GM18870 (cell line): ENCODE measurements around the gene CISH.
A peak's percentile ranks its signal among the peaks of the same experiment; 100 is the strongest.

Source experiments
- ATAC-seq: cut with Tn5 transposase; IDR thresholded peaks from one replicate; pipeline ENCODE4 v1.9.1; 2021; ENCODE audit warnings: moderate library complexity; ENCODE audit not compliant: unreplicated experiment

The CISH gene

DNA sequence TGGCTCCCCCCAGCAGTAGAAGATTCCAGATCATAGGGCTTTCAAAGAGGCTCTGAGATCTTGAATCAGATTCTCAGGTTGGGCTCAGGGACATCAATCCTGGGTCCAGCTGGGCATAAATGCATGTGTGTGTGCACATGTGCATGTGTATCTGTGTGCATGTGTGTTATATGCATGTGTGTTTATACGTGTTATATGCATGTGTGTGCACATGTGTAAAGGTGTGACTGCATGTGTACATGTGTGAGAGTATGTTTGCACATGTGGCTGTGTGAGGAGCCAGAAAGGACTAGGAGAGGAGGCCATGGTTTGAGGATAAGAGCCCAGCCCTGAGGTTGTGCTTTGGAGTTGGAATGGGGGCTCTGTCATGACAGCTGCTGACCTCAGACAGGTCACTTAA lies 3.6 kb upstream of the CISH start:
- ATAC-seq: no peak

DNA sequence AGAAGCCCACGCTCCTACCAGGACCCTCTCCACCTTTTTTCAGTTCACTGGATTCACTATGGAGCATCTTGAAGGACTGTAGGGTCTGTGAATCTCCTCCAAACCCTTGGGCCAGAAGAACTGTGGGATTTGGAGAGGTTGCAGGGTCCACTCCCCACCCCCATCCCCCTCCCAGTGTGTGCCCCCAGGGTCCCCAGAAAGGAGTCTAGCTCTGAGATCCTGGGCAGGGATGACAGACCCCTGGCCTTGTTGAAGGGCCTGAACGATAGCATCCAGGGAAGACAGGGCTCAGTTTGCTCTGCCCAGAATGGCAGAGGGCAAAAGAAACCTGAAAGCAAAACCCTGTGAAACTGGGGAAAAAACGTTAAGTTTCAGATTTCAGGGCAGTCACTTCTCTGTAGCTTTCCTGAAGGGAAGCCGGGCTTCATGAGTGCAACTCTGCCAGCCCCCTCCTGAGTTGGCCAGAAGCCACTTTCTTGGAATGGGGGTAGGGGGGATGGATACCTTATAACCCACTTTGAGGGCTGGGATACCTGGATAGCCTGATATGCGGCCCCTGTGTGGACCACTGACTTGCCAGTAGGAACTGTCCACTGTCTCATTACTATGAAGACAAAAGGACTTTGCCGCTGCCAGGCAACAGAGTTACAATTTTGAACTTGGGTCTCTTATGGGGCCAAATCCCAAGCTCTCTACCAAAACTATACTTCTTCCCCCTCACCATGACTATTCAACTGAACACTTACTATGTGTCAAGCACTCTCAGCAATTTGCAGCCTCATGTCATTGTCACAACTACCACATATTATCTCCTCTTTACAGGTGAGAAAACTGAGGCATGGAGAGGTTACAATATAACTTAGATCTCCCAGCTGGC lies 1.6 kb upstream of the CISH start:
- ATAC-seq: no peak

DNA sequence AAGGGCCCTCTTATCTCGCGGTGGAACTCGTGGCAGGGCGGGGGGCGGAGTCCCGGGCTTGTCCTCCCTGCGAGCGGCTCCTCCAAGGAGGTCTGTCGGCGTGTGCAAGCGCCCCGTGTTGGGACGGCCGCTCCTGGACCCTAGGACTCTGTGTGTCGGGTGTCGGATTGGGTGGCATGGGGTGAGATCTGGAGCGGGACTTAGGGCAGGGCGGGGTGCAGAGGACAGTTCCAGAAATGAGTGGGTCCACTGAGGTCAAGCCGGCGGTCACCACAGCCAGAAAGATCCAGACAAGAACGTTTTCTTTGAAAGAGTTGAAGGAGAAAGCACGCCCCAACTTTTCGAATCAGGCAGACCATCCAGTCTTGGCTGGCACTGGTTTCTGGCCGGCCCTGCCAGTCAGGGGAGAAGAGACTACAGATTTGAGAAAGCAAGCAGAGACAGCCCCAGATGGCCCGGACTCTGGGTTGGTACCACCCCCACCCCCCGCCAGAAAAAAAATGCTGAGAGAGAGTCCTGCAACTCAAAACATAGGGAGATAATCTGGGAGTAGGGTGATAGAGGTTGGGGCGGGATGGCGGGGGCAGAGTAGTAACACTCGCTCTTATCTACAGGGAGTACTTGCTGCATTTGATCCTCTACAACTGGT lies 784 bp upstream of the CISH start:
- peak; percentile 13 for ATAC-seq

DNA sequence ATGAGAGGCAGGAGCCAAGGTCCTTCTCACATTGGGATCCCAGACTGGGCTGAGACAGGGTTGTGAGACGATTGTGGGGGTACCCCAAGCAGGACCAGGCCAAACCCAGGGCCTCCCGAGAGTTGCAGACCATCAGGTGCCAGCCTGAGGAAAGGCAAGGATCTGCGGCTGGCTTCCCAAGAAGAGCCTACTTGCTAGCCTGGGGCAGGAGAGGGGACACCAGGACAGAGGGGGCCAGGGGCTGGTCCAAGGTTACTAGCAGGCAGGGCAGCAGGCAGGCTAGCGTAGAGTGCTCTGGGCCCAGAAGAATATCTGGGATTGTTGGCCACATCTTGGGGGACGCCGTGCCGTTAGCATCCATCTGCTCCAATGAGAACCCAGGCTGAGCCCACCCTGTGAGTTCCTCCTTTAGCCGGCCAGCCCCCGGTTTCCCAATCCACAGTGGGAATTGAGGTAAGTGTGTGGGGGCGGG lies 546 bp downstream of the CISH start:
- ATAC-seq: no peak

DNA sequence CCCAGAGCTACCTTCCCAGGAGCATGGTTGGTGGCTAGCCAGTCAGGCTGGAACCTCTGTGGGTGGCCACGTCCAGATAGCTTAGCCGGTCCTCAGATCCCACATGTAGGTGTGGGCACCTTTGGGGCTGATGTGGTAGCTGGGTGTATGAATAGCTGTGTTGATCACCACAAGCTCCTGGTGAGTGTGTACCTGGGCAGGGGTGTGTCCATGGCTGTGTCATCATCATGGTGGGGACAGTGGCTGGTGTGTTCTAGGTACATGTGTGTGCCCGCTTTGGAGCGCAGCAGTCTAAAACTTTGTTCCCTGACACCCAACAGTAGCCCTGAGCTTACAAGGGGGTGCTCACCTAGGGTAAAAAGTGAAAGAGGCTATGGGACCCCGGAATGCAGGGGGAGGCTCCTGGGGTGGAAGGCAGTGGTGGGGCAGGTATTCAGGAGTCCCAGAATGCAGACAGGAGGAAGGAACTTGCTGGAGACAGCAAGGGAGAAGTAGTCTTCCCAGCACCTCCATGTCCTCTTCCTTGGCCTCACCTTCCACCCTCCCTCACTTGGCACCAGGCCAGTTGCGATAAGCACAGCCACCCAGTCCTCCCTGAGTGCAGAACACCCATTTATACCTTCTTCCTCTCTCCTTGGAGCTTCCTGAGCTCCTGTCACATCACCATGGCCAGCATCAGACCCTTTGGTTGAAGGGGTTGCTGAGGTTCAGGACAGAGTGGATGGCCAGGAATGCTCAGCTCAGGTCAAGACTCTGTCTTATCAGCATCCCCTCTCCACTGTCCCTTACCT lies 1.2 kb downstream of the CISH start:
- ATAC-seq: no peak

DNA sequence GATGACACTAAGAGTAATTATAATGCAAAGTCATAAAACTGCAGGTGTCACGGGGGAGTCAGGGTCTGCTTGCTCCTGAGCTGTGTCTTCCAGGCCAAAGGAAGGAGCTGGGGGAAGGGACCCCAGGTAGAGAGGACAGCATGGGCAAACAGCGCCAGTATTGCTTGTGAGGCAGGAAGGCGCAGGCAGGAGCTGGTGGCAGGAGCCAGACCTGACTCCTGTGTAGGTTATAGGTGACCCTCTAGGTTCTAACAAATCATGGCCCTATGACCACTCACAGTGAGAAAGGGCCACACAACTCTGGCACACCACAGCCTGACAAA lies 1.9 kb downstream of the CISH start:
- no peak for ATAC-seq

DNA sequence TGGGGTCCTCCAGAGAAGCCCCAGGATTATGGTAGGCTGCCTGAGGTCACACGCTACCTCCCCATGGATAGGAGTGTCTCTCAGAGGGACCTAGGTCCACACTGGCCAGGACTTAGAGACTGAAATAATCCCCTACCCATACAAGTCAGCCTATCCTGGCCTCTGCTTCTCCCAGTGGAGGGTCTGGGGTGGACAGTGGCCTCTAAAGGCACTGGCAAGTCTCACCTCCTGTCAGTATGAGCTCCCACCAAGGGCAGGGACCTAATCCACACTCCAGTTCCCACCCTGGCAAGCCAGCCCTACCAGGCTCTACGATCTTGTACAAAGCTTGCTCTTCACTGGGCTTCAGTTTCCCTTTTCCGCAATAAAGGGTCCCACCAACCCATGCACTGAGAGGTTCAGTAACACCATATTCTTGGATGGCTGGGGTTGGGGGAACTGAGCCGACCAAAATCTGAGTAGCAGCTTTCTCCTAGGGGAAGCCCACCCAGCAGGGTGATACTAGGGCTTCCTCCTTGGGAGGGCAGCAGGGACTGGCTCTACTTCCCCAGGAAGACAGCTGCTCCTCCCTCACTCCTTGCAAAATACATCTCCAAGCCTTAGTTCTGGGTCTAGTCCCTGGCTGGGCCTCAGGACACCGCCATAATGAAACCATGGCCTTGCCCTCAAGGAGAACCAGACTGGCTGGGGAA lies 2.4 kb downstream of the CISH start:
- ATAC-seq: no peak

DNA sequence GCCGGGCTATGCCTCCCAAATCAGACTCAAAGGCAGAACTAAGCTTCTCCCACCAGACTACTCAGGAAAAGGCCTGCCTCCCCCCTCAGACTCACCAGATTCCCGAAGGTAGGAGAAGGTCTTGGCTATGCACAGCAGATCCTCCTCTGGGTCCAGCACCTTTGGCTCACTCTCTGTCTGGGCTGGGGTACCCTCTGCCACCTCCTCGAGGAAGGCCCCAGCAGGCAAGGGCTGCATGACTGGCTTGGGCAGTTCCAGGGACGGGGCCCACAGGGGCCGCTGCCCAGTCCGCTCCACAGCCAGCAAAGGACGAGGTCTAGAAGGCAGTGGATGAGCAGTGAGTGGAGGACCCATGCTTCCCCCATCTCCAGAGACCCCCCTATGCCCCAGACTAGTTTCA lies 3.3 kb downstream of the CISH start:
- ATAC-seq: no peak

DNA sequence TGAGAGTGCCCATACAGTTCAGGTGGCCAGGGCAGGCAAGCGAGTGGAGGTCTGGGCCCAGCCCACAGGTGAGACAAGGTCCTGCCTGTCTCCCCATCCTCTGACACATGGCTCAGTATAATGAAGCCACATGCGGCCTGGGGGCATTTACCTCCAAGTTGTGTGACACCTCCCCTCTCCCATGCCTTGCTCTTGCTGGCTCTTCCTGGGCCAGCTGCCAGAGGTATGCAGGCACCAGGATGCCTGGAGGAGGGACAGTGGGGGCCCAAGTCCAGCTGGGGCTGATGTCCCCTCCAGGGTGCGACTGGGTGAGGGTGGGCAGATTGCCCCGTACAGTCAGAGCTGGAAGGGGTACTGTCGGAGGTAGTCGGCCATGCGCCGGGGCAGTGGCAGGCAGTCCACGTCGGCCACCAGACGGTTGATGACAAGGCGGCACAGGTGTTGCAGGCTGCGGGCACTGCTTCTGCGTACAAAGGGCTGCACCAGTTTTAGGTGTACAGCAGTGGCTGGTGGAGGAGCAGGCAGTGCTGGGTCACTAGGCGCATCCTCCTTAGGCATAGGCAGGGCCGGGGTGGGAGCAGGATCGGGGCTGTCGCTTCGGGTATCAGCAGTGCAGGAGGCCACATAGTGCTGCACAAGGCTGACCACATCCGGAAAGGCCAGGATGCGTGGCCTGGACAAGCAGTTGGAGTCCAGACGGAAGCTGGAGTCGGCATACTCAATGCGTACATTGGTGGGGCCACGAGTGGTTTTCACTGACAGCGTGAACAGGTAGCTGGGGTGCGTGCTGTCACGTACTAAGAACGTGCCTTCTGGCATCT lies 4.1 kb downstream of the CISH start:
- ATAC-seq: no peak

DNA sequence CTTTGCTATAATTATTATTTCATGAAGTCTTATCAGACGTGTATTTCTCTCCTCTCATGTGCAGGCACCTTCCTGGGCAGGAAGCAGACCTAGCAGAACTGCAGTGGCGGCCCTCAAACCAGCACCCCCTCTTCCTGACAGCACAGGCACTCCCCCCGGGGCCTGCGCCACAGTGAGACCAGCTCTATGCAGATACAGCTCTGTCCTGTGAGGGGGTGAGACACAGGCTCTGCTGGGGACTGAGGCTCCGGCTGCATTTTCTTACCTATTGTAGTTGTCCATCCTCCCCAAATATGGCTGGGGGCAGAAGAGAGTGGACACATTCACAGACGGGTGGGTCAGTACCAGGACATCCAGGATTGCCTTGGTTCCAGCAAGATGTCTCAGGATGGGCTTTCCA lies 5.0 kb downstream of the CISH start:
- ATAC-seq: no peak

DNA sequence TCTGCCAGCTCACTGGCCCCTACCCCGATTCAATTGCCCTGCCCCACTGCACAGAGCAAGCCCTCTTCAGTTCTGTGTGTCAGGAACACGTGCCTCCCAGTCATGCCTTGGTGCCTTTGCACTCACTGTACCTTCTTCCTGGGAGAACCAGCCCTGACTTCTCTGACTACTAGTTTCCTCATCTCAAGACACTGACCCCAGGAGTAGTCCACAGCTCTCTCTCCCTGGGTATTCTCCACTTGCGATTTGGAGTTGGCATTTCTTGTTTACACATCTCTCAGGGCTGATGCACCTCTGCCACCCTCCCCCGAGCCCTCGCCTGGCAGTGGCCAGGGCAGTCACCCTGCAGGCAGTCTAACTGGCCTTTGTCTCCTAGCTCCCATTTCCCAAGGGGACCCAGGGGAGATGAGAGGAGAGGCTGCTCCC lies 5.7 kb downstream of the CISH start:
- no peak for ATAC-seq

DNA sequence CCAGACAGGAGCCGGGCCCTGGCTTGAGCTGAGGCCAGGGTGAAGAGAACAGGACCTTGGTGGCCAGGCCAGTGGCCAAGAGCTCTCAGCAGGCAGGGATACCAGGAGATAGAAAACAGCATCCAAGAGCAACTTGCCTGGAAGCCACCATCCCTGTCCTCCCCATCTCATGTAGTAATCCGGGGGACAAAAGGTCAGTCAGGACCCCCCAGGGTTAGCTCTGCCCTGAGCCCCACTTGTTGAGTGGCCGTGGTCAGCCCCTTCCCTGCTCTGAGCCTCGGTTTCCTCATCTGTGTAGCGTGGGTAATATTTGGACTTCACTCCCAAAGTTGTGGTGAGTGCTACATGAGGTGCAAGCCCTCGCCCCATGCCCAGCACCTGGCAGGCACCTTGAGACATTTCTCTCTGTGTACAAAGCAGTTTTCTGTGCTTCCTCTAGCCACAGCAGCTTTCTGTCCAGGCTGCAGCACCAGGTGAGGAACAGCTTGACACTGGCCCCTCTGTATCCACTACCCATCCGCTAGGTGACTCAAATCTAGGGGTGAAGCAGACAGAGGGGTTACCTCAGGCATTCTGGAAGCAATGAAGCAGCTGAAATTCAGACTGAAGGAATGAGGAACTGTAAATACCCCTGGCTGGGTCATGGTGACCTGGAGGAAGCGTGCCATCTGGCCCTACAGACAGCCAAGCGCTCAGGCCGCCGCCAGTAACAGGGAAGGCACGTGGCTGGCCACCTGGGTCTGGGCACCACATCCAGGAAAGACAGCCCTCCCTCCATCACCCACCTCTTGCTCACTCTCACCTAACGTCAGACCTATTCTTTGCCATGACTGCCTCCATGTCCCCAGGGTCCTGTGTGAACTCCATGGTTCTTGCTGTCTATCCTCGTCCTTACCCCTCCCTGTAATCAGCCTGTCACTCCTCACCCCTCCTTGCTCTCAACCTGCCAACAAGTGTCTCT lies 6.7 kb downstream of the CISH start:
- no peak for ATAC-seq

DNA sequence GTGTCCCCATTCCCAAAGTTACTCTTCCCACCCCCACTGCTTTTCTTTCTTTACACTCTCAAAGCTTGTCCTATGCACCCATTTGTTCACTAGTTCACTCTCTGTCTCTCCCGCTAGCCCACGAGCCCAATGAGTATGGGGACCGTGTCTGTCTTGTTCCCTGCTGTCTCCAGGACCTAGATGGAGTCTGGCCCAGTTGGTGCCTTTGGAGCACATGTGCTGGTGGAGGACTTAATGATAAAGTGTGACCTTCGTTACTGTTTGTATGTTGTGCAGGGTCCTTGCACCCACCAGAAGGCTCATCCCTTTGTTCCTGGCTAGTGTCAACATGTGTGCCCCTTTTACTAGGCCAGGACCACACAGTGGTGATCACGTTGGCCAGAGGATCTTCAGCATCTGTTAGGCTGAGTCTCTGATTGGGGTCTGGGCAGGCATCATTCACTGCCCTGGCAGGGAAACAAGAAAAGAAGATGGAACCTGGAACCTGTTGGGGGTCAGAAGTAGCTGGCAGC lies 7.4 kb downstream of the CISH start:
- no peak for ATAC-seq

DNA sequence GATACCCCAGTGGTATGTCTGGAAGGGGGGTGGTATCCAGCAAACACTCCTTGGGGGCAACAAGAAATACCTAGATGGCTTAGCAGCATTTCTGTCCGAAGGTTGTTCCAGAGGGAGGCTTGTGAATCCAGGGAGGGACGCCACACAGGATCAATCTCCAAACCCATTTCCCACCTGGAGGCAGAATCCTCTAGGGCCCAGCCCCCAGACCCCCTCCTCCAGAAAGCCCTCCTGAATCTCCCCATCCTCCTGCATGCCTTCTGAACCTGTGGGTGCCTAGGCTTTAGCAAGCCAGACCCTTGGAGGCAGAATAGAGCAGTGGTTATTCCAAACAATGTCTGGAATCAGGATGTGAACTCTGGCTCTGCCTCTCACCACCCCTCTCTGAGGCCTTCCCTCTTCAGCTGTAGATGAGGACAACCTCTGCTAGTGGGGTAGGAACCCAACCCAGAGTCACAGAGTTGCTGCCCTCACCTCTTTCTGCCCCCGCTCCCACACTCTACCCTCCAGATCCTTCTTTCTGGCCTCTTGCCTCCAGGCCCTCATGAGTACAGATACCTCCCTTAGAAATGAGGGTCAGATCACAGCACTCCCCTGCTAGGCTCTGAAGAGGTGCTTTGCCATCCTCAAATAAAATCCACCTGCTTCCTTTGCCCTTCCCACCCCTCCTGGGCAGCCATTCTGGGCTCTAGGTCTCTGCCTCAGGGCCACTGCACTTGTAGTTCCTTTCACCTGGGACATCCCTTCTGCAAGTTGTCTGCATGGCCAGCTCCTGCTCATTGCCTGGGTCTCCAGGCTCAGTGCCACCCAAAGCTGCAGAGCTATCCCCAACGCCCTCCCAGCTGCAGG lies 8.1 kb downstream of the CISH start:
- no peak for ATAC-seq

DNA sequence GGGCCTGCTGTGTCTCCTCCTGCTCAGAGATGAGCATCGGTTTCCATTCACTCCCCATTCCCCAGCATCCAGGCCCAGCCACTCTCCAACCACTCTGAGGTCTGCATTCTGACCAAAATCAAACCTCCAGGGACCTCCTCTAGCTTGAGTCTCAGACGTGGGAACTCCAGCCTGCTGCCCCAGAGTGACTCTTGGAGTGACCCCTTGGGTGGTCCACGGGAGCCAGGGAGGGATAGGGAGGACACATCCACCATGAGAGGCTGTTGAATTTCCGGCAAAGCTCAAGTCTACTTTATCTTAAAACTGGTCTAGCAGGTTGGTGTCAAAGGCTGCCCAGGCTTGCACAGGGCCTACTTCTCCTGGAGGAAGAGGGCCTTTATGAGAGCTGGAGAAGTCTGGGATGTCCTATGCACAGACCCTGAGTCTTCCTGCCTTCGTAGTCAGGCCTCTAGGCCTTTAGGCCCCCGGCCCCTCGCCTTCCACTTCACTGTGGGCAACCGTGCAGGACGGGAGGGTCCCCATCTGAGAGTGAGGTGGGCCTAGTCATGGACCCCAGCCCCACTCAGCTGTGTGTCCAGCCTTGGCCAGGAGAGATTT lies 8.9 kb downstream of the CISH start:
- no peak for ATAC-seq

DNA sequence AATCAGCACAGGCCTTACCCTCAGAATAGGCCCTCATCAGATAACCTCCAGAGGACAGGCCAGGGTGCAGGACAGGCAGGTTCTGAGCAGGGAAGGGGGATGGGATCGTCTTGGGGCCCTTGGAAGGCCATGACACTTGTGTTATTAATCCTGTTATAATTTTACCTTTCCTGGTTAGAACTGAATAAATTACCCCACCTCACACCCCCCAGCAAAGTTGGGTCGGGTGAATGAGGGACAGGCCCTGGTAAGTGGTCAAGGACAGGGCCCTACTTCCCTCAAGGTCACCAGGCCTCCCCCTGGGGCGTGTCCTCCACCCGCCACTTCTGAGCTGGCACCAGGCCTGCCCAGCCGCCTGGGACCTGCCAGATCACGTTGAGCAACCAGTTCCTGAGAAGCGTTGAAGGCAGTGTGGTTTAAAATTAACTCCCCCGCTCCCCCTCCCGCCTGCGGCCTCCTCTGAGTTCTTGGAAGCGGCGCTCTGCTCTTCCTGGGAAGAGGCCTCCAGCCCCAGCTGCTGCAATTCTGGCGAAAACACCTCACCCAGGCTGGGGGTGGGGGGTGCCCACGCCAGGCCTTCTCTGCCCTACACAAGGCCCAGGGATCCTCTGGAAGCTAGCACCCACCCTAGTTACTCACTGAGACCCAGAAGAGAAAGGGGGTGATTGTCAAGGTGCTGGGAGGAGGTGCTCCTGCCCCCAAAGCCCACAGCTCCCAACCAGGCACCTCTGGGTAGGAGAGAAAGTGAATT lies 10.6 kb downstream of the CISH start:
- no peak for ATAC-seq
